Chondrocyte (in vitro differentiated cells): ENCODE results near the gene MMS19. TPM values are rescaled to one million over a fixed set of nuclear protein-coding genes. Genes with fewer than 3 reads are reported as not detected.
"Not testable (repeated sequence)": the region's sequence is repeated elsewhere in the genome, so short reads cannot be mapped to it uniquely, and the experiment has no call there.

ENCODE experiments used
- DNase-seq: peaks from one replicate; pipeline ENCODE4 v3.0.0; 2021; ENCODE audit warnings: mixed read lengths, low spot score
- H3K27ac Mint-ChIP-seq: one replicate; pipeline ENCODE4 v1.8.0; 2021; ENCODE audit warnings: mild to moderate bottlenecking, moderate library complexity, mixed read lengths; ENCODE audit not compliant: unreplicated experiment
- H3K27me3 Mint-ChIP-seq: 2 replicates; pipeline ENCODE4 v1.8.0; 2021; ENCODE audit warnings: low read depth, mixed read lengths
- H3K36me3 Mint-ChIP-seq: 2 replicates; pipeline ENCODE4 v1.8.0; 2021; ENCODE audit warnings: low read depth, mixed read lengths
- H3K4me1 Mint-ChIP-seq: 2 replicates; pipeline ENCODE4 v1.8.0; 2021; ENCODE audit warnings: low read depth, mild to moderate bottlenecking, mixed read lengths
- H3K4me3 Mint-ChIP-seq: one replicate; pipeline ENCODE4 v1.8.0; 2021; ENCODE audit warnings: mild to moderate bottlenecking, moderate library complexity, mixed read lengths; ENCODE audit not compliant: unreplicated experiment
- H3K9me3 Mint-ChIP-seq: 2 replicates; pipeline ENCODE4 v1.8.0; 2021; ENCODE audit warnings: low read depth, mixed read lengths
- CTCF ChIP-seq: fragments of 200-600 bp; sonication (generic); IDR thresholded peaks from 2 replicates; pipeline ENCODE4 v1.5.0; 2021; ENCODE audit warnings: antibody characterized with exemption, mild to moderate bottlenecking, moderate library complexity
- total RNA-seq: library from RNA; stranded (reverse); gene quantifications from 3 replicates; pipeline ENCODE4 v1.2.1, GENCODE V29; 2021

Gene MMS19
- total RNA-seq, 1 donor from 2014 or later = 63.4 TPM

DNA sequence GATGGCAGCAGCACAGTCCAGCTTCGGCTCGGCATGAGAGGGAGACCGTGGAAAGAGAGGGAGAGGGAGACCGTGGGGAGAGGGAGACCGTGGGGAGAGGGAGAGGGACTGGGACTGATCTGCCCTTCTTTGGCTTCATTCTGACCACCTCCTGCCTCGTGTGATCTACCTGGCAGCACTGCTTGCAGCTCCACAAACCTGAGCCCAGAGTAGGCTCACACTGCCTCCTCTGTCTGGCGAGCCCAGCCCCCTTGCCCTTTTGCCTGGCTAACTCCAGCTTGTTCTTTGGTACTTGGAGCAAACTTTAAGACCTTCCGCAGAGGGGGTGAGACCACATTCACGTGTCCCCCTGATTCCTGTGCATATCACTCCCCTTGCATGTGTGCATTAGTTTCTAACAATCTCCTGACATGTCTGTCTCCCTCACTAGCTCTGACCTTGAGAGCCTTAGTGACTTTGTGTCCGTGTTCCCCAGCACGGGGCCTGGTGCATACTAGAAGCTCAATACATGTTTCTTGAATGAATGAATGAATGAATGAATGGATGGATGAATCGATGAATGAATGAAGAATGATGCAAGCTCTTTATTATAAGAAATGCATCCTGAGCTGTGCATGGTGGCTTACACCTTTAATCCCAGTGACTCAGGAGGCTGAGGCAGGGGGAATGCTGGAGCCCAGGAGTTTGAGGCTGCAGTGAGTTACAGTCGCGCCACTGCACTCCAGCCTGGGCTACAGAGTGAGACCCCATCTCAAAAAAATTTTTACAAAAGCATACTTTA is 31.7 kb upstream of the MMS19 start:
- H3K36me3 Mint-ChIP-seq = no peaks in the 10 kb centered on the region
- TF ChIP-seq CTCF = no peak
- H3K27me3 Mint-ChIP-seq = no peaks in the 10 kb centered on the region
- H3K27ac Mint-ChIP-seq = no peak overlapping the region
- H3K9me3 Mint-ChIP-seq = no peaks in the 10 kb centered on the region
- H3K4me1 Mint-ChIP-seq = peaks cover 22% of the 10 kb centered on the region
- no peak for DNase-seq
- no peak overlapping the region for H3K4me3 Mint-ChIP-seq

DNA sequence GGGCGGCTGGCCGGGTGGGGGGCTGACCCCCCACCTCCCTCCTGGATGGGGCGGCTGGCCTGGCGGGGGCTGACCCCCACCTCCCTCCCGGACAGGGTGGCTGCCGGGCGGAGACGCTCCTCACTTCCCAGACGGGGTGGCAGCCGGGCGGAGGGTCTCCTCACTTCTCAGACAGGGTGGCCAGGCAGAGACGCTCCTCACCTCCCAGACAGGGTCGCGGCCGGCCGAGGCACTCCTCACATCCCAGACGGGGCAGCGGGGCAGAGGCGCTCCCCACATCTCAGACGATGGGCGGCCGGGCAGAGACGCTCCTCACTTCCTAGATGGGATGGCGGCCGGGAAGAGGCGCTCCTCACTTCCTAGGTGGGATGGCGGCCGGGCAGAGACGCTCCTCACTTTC is 30.7 kb upstream of the MMS19 start:
- not testable (repeated sequence) for DNase-seq, H3K27ac Mint-ChIP-seq, H3K27me3 Mint-ChIP-seq, H3K36me3 Mint-ChIP-seq, H3K4me3 Mint-ChIP-seq, H3K9me3 Mint-ChIP-seq
- H3K4me1 Mint-ChIP-seq = peaks cover 22% of the 10 kb centered on the region

GRCh38 chr10:97525683-97526110 is 27.5 kb upstream of the MMS19 start:
- peak; percentile 19 for DNase-seq
- no peaks in the 10 kb centered on the region for H3K36me3 Mint-ChIP-seq
- H3K9me3 Mint-ChIP-seq = no peaks in the 10 kb centered on the region
- H3K4me1 Mint-ChIP-seq = peaks cover 6% of the 10 kb centered on the region
- no peak overlapping the region for H3K27ac Mint-ChIP-seq
- H3K27me3 Mint-ChIP-seq = no peaks in the 10 kb centered on the region
- no peak overlapping the region for H3K4me3 Mint-ChIP-seq
- TF ChIP-seq CTCF = no peak

- Mint-ChIP-seq H3K27ac (no peak overlapping the region), H3K4me1 (peaks cover 6% of the 10 kb centered on the region), H3K9me3 (no peaks in the 10 kb centered on the region)
Observed at GRCh38 chr10:97525086-97525485, 26.9 kb upstream of the MMS19 start.

GRCh38 chr10:97522937-97523336 is 24.7 kb upstream of the MMS19 start:
- H3K36me3 Mint-ChIP-seq = no peaks in the 10 kb centered on the region
- no peak for DNase-seq
- no peak overlapping the region for H3K27ac Mint-ChIP-seq
- no peak overlapping the region for H3K4me3 Mint-ChIP-seq
- H3K9me3 Mint-ChIP-seq = no peaks in the 10 kb centered on the region
- no peaks in the 10 kb centered on the region for H3K27me3 Mint-ChIP-seq
- TF ChIP-seq CTCF = no peak
- peaks cover 24% of the 10 kb centered on the region for H3K4me1 Mint-ChIP-seq

More at GRCh38 chr10:97525086-97525485, 26.9 kb upstream of the MMS19 start:
- TF ChIP-seq CTCF = no peak
- no peaks in the 10 kb centered on the region for H3K27me3 Mint-ChIP-seq
- H3K4me3 Mint-ChIP-seq = no peak overlapping the region
- no peaks in the 10 kb centered on the region for H3K36me3 Mint-ChIP-seq
- no peak for DNase-seq

DNA sequence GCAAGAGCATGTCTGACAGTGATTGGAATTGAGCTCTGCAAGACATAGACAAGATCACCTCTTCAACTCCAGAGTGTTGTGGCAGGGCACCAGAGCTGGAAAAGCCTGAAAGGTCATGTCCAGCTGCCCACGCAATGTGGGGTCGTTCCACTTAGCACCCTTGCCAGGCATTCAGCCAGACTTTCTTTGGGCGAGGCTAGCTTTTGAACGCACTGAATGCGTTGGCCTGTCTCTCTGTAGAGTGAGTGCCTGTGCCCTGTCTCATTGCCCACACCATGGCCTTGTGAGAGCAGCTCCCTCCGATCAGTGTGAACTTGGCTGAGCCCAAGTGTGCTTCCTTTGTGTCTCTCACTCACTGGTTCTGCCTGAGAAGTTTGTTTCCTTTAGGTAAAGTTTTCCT is 23.8 kb upstream of the MMS19 start:
- DNase-seq = no peak
- no peaks in the 10 kb centered on the region for H3K36me3 Mint-ChIP-seq
- no peaks in the 10 kb centered on the region for H3K27me3 Mint-ChIP-seq
- no peak overlapping the region for H3K27ac Mint-ChIP-seq
- TF ChIP-seq CTCF = no peak
- H3K4me1 Mint-ChIP-seq = peaks cover 32% of the 10 kb centered on the region
- no peak overlapping the region for H3K4me3 Mint-ChIP-seq
- no peaks in the 10 kb centered on the region for H3K9me3 Mint-ChIP-seq
